Naive B cell (primary cell): ENCODE results near the gene CSN3. TPM values are rescaled to one million over a fixed set of nuclear protein-coding genes. Genes with fewer than 3 reads are reported as not detected.

Experiments
- ATAC-seq, 2 donors: fragments of 150-1000 bp; cut with Tn5 transposase; 2 replicates each; pipeline ENCODE4 v1.10.0; 2021; ENCODE audit warnings: low read depth in 2 of 2, mild to moderate bottlenecking in 2 of 2, moderate library complexity in 2 of 2
- DNase-seq: peaks from one replicate; pipeline ENCODE4 v3.0.0; 2022
- H3K27ac Mint-ChIP-seq, 6 donors: one replicate each; pipeline ENCODE4 v1.8.0; 2020 to 2022; ENCODE audit warnings: mild to moderate bottlenecking in 6 of 6, mixed read lengths in 6 of 6, moderate library complexity in 5 of 6, inconsistent platforms in 2 of 6
- H3K27me3 Mint-ChIP-seq, 3 donors: one replicate each; pipeline ENCODE4 v1.8.0; 2021 to 2022; ENCODE audit warnings: mixed read lengths in 3 of 3, mild to moderate bottlenecking in 1 of 3
- H3K36me3 Mint-ChIP-seq, 2 donors: one replicate each; pipeline ENCODE4 v1.8.0; 2020 to 2022; ENCODE audit warnings: mixed read lengths in 2 of 2, inconsistent platforms in 1 of 2, mild to moderate bottlenecking in 1 of 2
- H3K4me1 Mint-ChIP-seq, 3 donors: one replicate each; pipeline ENCODE4 v1.8.0; 2020 to 2022; ENCODE audit warnings: mixed read lengths in 3 of 3, inconsistent platforms in 1 of 3, mild to moderate bottlenecking in 1 of 3, moderate library complexity in 1 of 3
- H3K4me3 Mint-ChIP-seq, 8 donors: one replicate each; pipeline ENCODE4 v1.8.0; 2020 to 2022; ENCODE audit warnings: mild to moderate bottlenecking in 8 of 8, mixed read lengths in 8 of 8, moderate library complexity in 8 of 8, inconsistent platforms in 2 of 8
- H3K9me3 Mint-ChIP-seq, 7 donors: one replicate each; pipeline ENCODE4 v1.8.0; 2020 to 2022; ENCODE audit warnings: mixed read lengths in 7 of 7, mild to moderate bottlenecking in 5 of 7, inconsistent platforms in 2 of 7, moderate library complexity in 1 of 7
- polyA plus RNA-seq, 6 donors: library from polyadenylated mRNA; unstranded; fragments of 300-500 nt; fragmentation: Illumina TruSeq; gene quantifications; one replicate each; pipeline ENCODE4 v1.2.3, GENCODE V29; 2021; ENCODE audit warnings: low read depth in 6 of 6

The CSN3 gene
- polyA plus RNA-seq, 6 donors from 2014 or later = not detected

DNA sequence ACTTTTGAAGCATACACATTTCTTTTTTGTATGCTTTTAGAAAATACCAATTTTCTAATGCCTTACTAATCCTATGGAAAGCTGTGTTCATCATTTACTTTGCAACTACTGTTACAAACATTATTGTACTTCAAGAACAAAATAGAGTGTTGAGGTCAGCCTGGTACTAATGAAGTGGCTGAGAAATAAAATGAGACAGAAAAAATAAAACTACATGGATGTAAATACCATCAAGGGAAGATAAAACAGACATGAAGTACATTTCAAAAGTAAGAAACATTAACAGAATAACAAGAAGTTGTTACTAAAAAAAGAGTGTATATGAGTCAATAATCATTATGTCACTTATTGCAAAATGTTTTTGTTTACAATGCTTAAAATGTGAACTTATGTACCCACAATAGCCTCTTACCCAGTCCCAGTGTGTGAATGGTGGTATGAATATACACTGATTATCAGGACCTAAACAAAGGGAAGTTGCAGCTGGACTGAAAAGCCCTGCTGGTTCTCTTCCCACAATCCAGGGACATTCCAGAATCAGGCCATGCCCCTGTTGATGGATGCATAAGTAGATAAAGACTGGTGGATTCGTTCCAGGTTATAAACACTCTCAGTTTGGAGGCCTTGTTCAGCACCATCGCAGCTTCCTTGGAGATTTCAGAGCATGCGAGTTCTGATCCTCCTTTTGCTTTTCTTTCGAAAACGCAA, 2.4 kb upstream of the CSN3 start:
- Mint-ChIP-seq H3K27ac (no peak overlapping the region), H3K36me3 (no peaks in the 10 kb centered on the region), H3K4me3 (no peak overlapping the region), H3K9me3 (no peaks in the 10 kb centered on the region), H3K4me1 (no peaks in the 10 kb centered on the region), H3K27me3 (no peaks in the 10 kb centered on the region)
- DNase-seq (no peak), ATAC-seq (no peak)

DNA sequence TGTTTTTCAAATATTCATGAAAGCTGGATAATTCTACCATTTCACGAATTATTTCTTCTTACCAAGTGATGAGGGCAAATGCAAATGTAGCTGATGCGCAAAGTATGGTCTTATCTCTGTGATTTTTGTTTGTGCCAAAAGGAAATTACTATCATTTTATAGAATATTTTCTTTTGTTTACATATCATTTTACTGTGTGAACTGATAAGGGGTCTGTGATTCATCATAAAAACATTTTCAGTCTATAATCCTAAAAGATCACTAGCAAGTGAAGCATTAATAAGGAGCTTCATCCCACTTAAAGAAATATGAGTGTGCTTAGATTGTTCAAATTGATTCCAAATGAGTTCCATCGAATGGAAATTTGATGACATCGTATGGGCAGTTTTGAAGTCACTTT, 694 bp downstream of the CSN3 start:
- DNase-seq (no peak), ATAC-seq (no peak)
- Mint-ChIP-seq H3K36me3 (no peaks in the 10 kb centered on the region), H3K9me3 (no peaks in the 10 kb centered on the region), H3K27me3 (no peaks in the 10 kb centered on the region), H3K27ac (no peak overlapping the region), H3K4me3 (no peak overlapping the region), H3K4me1 (no peaks in the 10 kb centered on the region)

DNA sequence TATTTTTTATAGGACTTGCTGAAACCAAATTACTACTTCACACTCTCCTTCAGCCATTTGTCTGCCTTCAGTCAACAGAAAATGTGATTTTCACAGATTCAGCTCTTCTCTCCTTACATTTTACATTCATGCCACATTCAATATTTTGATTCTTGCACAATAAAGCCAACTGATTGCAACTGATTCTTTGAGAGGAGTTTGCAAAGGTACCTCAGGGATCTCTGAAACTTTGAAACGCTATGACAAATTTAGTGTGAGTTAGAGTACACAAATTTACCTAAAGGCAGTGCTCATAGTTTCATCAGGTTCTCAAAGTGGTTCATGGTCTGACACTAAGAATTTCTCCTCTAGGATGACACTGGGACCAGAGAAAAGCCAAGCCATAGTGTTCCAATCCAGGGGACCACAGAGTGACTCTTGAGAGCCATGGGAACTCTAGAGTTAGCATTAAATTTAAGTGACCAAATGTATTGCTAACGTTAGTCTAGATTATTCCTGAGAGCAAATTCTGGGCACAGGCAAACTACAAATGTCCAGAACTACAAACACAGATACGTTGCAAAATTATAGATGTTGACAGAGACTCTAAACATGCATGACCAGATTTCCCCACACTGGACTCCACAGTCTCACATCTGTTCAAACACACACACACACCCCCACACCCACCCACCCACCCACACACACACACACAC, 9.0 kb downstream of the CSN3 start:
- Mint-ChIP-seq H3K4me1 (no peaks in the 10 kb centered on the region), H3K36me3 (no peaks in the 10 kb centered on the region), H3K4me3 (no peak overlapping the region), H3K27me3 (no peaks in the 10 kb centered on the region), H3K27ac (no peak overlapping the region), H3K9me3 (no peaks in the 10 kb centered on the region)
- ATAC-seq (no peak), DNase-seq (no peak)

DNA sequence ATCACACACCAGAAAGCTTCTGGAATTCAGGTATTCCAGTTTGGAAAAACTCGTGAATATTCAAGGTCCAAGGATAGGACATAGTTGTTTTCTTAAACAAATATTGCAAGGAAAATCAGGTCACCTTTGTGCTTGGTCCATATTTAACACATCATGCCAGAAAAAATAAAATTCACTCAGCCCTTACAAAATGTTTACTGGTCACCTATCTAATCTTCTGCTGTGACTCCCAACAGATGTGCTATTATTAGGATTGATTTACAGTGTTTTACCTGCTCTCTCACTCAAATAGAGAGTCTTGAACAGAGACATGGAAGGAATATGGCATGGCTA, 9.5 kb downstream of the CSN3 start:
- Mint-ChIP-seq H3K4me1 (no peaks in the 10 kb centered on the region), H3K9me3 (no peaks in the 10 kb centered on the region), H3K4me3 (no peak overlapping the region), H3K36me3 (no peaks in the 10 kb centered on the region), H3K27me3 (no peaks in the 10 kb centered on the region), H3K27ac (no peak overlapping the region)
- DNase-seq (no peak), ATAC-seq (no peak)

- no peak overlapping the region for H3K4me3 Mint-ChIP-seq
- no peaks in the 10 kb centered on the region for H3K27me3 Mint-ChIP-seq
- no peaks in the 10 kb centered on the region for H3K4me1 Mint-ChIP-seq
- H3K27ac Mint-ChIP-seq = no peak overlapping the region
- H3K9me3 Mint-ChIP-seq = peaks cover 0 to 4% (median 0%) of the 10 kb centered on the region in 7 donors
- H3K36me3 Mint-ChIP-seq = no peaks in the 10 kb centered on the region
- DNase-seq = no peak
- ATAC-seq = no peak
Measured at GRCh38 chr4:70269674-70270073, 27.3 kb downstream of the CSN3 start.

- no peaks in the 10 kb centered on the region for H3K4me1 Mint-ChIP-seq
- no peaks in the 10 kb centered on the region for H3K27me3 Mint-ChIP-seq
- no peaks in the 10 kb centered on the region for H3K36me3 Mint-ChIP-seq
- peaks cover 0 to 12% (median 2%) of the 10 kb centered on the region in 7 donors for H3K9me3 Mint-ChIP-seq
- DNase-seq = no peak
- H3K4me3 Mint-ChIP-seq = no peak overlapping the region
- H3K27ac Mint-ChIP-seq = no peak overlapping the region
- no peak for ATAC-seq
Measured at GRCh38 chr4:70277121-70277520, 34.7 kb downstream of the CSN3 start.

GRCh38 chr4:70280567-70280966, 38.2 kb downstream of the CSN3 start:
- H3K9me3 Mint-ChIP-seq = peaks cover 0 to 12% (median 4%) of the 10 kb centered on the region in 7 donors
- no peaks in the 10 kb centered on the region for H3K4me1 Mint-ChIP-seq
- H3K4me3 Mint-ChIP-seq = no peak overlapping the region
- ATAC-seq = no peak
- H3K27ac Mint-ChIP-seq = no peak overlapping the region
- DNase-seq = no peak
- H3K36me3 Mint-ChIP-seq = no peaks in the 10 kb centered on the region
- no peaks in the 10 kb centered on the region for H3K27me3 Mint-ChIP-seq

DNA sequence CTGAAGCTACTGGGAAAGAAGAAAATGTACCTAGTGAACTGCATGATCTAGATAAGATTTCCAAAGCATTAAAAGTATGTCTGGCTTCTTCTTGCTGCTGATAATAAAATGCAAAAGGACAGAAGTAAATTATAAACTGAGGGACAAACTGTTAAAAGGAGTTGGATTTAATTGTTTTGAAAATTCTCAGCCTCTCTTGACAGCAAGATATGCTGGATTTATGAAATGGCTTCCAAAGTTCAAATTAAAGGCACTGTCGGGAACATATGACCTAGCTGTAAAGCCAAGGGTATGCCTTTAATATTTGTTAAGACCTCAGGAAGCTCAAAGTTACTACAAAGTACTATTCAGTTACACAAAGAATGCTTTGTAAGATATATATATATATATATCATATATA, 46.3 kb downstream of the CSN3 start:
- peaks cover 0 to 20% (median 4%) of the 10 kb centered on the region in 7 donors for H3K9me3 Mint-ChIP-seq
- H3K36me3 Mint-ChIP-seq = no peaks in the 10 kb centered on the region
- DNase-seq = no peak
- no peaks in the 10 kb centered on the region for H3K27me3 Mint-ChIP-seq
- H3K4me3 Mint-ChIP-seq = no peak overlapping the region
- no peaks in the 10 kb centered on the region for H3K4me1 Mint-ChIP-seq
- ATAC-seq = no peak
- H3K27ac Mint-ChIP-seq = no peak overlapping the region

GRCh38 chr4:70291341-70291740, 48.9 kb downstream of the CSN3 start:
- H3K4me1 Mint-ChIP-seq = no peaks in the 10 kb centered on the region
- H3K27me3 Mint-ChIP-seq = no peaks in the 10 kb centered on the region
- H3K27ac Mint-ChIP-seq = no peak overlapping the region
- ATAC-seq = no peak
- no peaks in the 10 kb centered on the region for H3K36me3 Mint-ChIP-seq
- DNase-seq = no peak
- no peak overlapping the region for H3K4me3 Mint-ChIP-seq
- H3K9me3 Mint-ChIP-seq = peaks cover 0 to 20% (median 3%) of the 10 kb centered on the region in 7 donors

GRCh38 chr4:70297576-70297975, 55.2 kb downstream of the CSN3 start:
- Mint-ChIP-seq H3K27ac (no peak overlapping the region), H3K9me3 (peaks cover 0 to 6% (median 2%) of the 10 kb centered on the region in 7 donors), H3K27me3 (no peaks in the 10 kb centered on the region), H3K4me3 (no peak overlapping the region), H3K4me1 (no peaks in the 10 kb centered on the region), H3K36me3 (no peaks in the 10 kb centered on the region)
- ATAC-seq (no peak), DNase-seq (no peak)

DNA sequence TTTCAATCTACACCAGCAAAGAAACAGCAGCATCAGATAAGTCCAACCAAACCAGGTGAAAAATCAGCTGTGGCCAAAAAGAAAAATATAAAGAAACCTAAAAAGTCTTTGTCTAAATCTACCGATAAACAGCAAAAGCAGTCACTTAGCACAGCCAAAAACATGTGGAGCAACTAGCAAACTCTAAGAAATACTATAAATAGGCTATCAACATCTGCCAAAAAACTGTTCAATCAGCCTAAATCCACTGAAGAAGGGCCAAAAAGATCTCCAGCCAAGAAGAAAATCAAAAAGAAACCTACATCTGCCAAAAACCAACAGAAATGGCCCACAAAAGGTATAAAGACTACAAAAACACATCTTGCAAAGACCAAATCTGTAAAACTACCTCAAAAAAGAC, 55.7 kb downstream of the CSN3 start:
- Mint-ChIP-seq H3K36me3 (no peaks in the 10 kb centered on the region), H3K27ac (no peak overlapping the region), H3K27me3 (no peaks in the 10 kb centered on the region), H3K4me1 (no peaks in the 10 kb centered on the region), H3K4me3 (no peak overlapping the region), H3K9me3 (peaks cover 0 to 6% (median 2%) of the 10 kb centered on the region in 7 donors)
- DNase-seq (no peak), ATAC-seq (no peak)

DNA sequence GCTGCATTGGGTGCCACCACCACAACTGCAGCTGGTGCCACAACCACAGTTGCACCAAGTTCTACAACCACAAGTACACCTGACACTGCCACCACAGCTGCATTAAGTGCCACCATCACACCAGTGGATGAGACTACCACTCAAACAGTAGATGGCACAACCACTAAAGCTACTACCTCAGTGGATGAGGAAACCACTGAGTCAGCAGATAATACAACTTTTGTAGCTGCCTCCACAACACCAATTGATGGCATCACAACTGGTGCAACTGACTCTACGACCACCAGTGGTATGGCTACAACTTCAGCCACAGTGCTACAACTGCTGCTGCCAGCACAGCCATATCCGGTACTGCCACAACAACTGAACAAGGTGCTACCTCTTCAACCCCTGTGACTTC, 57.2 kb downstream of the CSN3 start:
- ATAC-seq (no peak), DNase-seq (no peak)
- Mint-ChIP-seq H3K36me3 (no peaks in the 10 kb centered on the region), H3K9me3 (peaks cover 0 to 6% (median 0%) of the 10 kb centered on the region in 7 donors), H3K27me3 (no peaks in the 10 kb centered on the region), H3K4me3 (no peak overlapping the region), H3K4me1 (no peaks in the 10 kb centered on the region), H3K27ac (no peak overlapping the region)

DNA sequence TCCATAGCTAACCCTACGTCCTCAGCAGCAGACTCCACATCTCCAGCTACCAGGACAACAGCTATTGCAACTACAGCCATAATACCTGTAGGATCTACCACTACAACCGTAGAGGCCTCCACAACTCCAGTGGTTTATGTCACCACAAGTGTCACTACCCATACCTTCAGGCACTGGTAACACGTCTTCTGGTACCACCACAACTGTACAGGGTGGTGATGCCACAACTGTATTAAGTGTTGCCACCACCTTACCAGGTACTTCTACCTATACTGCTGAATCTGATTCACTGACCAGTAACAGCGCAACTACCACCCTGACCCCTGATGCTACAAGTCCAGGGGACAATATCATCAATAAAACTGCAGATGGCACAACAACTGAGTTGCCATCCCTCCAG, 57.8 kb downstream of the CSN3 start:
- no peak for DNase-seq
- Mint-ChIP-seq H3K36me3 (no peaks in the 10 kb centered on the region), H3K27ac (no peak overlapping the region), H3K4me3 (no peak overlapping the region), H3K27me3 (no peaks in the 10 kb centered on the region), H3K4me1 (no peaks in the 10 kb centered on the region), H3K9me3 (peaks cover 0 to 6% (median 0%) of the 10 kb centered on the region in 7 donors)
- no peak for ATAC-seq
